ENCODE data around the gene RTKN. TPM values are rescaled to one million over a fixed set of nuclear protein-coding genes. Genes with fewer than 3 reads are reported as not detected.

RTKN gene
- total and polyA plus RNA-seq, 2 of the 13 experiments (the other 11 are each of a cell fraction or from before 2014, with no cell fraction given): 159 to 166 TPM

DNA sequence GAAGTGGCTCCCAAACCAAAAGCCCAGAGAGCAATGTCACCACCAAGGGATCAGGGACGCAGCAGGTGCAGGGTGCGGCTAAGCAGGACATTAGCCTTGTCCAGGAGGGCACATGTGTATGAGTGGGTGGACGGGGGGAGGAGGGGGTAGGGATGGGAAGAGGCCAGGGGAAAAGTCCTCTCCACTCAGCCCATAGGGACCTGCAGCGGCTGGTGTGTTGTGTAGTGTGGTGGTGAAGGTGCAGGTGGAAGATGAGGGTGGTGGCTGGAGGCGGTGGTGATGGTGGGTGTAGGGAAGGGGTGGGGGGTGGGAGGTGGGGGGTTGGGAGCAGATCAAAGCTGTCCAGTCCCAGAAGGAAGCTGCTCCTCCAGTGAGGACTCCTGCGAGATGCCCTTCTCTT, 24.0 kb downstream of the RTKN start:
- no peak overlapping the region for H3K4me3 ChIP-seq (replicated peaks in 1 of 3; ENCODE audit: insufficient read depth in 1 of 3, low read depth in 2 of 3, low read length in 3 of 3)

More for the DNA sequence above, 24.0 kb downstream of the RTKN start:
- peaks cover 0 to 10% of the 10 kb centered on the region in 2 experiments; a peak in 3 of 5 replicates for H3K27me3 ChIP-seq (ENCODE audit: control insufficient read depth in 1 of 2, insufficient read depth in 2 of 2, low read length in 2 of 2)
- no peaks in the 10 kb centered on the region for H4K20me1 ChIP-seq (ENCODE audit: insufficient read depth, low read length)
- no peaks in the 10 kb centered on the region for H3K36me3 ChIP-seq (replicated peaks in 1 of 2; ENCODE audit: control insufficient read depth in 1 of 2, insufficient read depth in 2 of 2, low read length in 2 of 2)
- H3K4me1 ChIP-seq (ENCODE audit: insufficient read depth, low read length): peaks cover 43% of the 10 kb centered on the region
- H3K27ac ChIP-seq (ENCODE audit: extremely low read length, insufficient read depth, low read length): no peak overlapping the region
- FAIRE-seq (no peak), DNase-seq (ENCODE audit: low spot score) (no peak), ATAC-seq (no peak)
- CTCF ChIA-PET (ENCODE audit: low intra/inter-chr PET ratio, low total read pairs): no interaction called here
- no peaks in the 10 kb centered on the region for H3K79me2 ChIP-seq (ENCODE audit: insufficient read depth, low read length)
- no TSS peak for BruUV-seq (replicated peaks)
- H3K4me2 ChIP-seq (ENCODE audit: low read depth, low read length): no peak overlapping the region
- no peak overlapping the region for H2AFZ ChIP-seq (ENCODE audit: low read length)
- H3K9me3 ChIP-seq (ENCODE audit: low read length): no peaks in the 10 kb centered on the region
- no peak overlapping the region for H3K9ac ChIP-seq (ENCODE audit: insufficient read depth, low read depth, low read length)
- intact Hi-C loops (cut with micrococcal nuclease; ENCODE audit: unreplicated experiment) (no loop called here), in situ Hi-C loops (cut with HindIII; ENCODE audit: extremely low pct_ligation_motif_present, low pct_unique_long_range_greater_than_20kb) (no loop called here)
- POLR2A ChIA-PET: interaction anchor here (0.7 kb wide), 1 partner anchor 27 kb away, joined by 3 read pairs; no protein-coding TSS in a partner anchor
- TF ChIP-seq ZNF407 (CRISPR knock-in tag; IDR thresholded peaks at IDR 0.05; ENCODE audit: not compliant biosample characterization) (peak; percentile 53), SNAPC5 (CRISPR knock-in tag; IDR thresholded peaks at IDR 0.05; ENCODE audit: borderline replicate concordance) (no peak), ARNT (IDR thresholded peaks at IDR 0.05) (no peak)
- 48% methylated on average over 6 of the region's 6 CpGs for WGBS (ENCODE audit: low lambda C conversion rate)
